Measurements from ENCODE around the gene SLC9C1. TPM values are rescaled to one million over a fixed set of nuclear protein-coding genes. Genes with fewer than 3 reads are reported as not detected.
A peak's percentile ranks its signal among the peaks of the same experiment; 100 is the strongest.

The SLC9C1 gene
- total RNA-seq, 1 donor from 2014 or later: 1.3 TPM

DNA sequence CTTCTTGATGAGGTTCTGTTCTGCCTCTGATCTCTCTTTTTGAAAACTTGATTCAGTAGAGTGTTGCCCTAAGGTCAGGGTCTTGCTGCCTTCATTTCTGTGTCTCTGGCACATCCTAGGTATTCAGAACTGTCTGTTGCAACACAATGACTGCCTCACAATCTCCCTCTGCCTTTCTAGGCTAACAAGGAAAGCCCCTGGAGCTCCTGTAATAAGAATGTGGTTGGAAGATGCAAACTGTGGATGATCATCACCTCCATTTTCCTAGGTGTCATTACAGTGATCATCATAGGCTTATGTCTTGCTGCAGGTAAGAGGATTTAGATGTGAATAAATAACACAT, 200.9 kb downstream of the SLC9C1 start:
- Histone ChIP-seq H3K27ac (replicated peaks) (peak overlapping the region; percentile 77), H3K27me3 (ENCODE audit: low read depth) (no peaks in the 10 kb centered on the region), H3K36me3 (no peaks in the 10 kb centered on the region), H3K4me1 (peaks cover 43% of the 10 kb centered on the region), H3K9me3 (replicated peaks) (no peaks in the 10 kb centered on the region), H3K4me3 (peak overlapping the region; percentile 31)
- TF ChIP-seq, protein P1, sequence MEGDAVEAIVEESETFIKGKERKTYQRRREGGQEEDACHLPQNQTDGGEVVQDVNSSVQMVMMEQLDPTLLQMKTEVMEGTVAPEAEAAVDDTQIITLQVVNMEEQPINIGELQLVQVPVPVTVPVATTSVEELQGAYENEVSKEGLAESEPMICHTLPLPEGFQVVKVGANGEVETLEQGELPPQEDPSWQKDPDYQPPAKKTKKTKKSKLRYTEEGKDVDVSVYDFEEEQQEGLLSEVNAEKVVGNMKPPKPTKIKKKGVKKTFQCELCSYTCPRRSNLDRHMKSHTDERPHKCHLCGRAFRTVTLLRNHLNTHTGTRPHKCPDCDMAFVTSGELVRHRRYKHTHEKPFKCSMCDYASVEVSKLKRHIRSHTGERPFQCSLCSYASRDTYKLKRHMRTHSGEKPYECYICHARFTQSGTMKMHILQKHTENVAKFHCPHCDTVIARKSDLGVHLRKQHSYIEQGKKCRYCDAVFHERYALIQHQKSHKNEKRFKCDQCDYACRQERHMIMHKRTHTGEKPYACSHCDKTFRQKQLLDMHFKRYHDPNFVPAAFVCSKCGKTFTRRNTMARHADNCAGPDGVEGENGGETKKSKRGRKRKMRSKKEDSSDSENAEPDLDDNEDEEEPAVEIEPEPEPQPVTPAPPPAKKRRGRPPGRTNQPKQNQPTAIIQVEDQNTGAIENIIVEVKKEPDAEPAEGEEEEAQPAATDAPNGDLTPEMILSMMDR (IDR thresholded peaks at IDR 0.05; ENCODE audit: borderline replicate concordance): no peak
- intact Hi-C loops (cut with micrococcal nuclease): no loop called here
- no peak for DNase-seq

DNA sequence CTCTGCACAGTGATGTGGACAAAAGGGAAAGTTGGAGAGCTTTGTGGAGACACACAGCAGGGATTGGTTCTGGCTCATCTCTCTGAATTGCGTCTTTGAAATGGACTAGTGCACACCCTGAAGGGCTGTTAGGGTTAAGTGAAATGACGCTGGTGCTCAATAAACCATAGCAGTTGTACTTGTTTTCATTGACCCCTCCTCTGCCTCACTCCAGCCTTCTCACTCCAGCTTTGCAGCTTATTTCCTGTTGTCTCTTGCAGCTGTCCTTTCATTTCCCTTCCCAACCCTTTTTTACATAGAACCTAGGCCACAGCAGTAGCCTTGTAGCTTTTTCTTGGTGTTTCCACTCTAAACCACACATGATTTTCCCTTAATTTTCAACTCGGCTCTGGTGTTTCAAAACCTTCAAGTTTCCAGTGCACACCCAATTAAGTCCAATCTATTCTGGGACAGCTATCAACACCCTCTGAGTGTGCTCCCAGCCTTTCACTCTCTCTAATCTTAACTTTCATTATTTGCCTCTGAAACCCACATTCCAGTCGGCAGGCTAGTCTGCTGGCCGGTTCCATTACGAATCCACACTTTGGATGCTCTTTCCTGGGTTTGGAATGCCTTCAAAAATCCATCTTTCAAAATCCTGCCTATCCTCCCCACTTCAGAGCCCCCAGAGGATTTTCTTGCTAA, 201.4 kb downstream of the SLC9C1 start:
- DNase-seq: no peak
- H3K27me3 ChIP-seq (ENCODE audit: low read depth): no peaks in the 10 kb centered on the region
- H3K36me3 ChIP-seq: no peaks in the 10 kb centered on the region
- no peaks in the 10 kb centered on the region for H3K9me3 ChIP-seq (replicated peaks)
- peak overlapping the region; percentile 31 for H3K4me3 ChIP-seq
- peak overlapping the region; percentile 77 for H3K27ac ChIP-seq (replicated peaks)
- peaks cover 45% of the 10 kb centered on the region for H3K4me1 ChIP-seq
- intact Hi-C loops (cut with micrococcal nuclease): no loop called here
- TF ChIP-seq, protein P1 (IDR thresholded peaks at IDR 0.05; ENCODE audit: borderline replicate concordance): no peak

DNA sequence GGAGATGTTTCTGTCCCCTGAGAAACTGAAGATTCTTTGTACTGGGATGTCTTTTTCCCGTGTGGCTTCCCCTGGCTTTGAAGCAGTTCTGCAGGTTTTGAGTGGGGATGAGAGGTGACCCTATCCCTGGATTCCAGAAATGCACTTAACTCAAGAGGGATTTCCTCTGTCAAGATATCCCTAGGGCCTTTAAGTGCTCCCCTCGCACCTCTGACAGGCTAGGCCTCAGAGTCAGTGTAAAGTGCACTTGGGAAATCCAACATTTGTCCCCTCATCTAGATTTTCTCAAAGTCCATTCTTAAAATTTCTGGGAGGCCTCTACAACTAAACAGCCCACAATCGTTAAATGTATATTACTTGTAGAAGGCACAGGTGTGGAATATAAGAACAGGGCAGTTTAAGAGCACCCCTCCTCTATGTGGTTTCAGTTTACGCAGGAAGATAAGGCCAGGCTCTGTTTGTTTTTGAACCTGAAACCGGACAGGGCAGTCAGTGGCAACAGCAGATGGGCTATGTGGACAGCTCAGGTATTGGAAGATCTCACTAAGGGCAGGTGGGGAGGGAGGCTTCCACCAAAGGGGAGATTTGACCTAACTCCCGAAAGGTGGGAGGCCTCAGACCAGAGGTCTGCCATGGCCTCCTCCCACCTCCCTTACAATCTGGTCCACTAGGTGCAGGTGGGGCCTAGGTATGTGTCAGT, 203.0 kb downstream of the SLC9C1 start:
- H3K27me3 ChIP-seq (ENCODE audit: low read depth): no peaks in the 10 kb centered on the region

More for the DNA sequence above, 203.0 kb downstream of the SLC9C1 start:
- Histone ChIP-seq H3K36me3 (no peaks in the 10 kb centered on the region), H3K4me1 (peaks cover 54% of the 10 kb centered on the region), H3K9me3 (replicated peaks) (no peaks in the 10 kb centered on the region), H3K4me3 (no peak overlapping the region), H3K27ac (replicated peaks) (no peak overlapping the region)
- intact Hi-C loops (cut with micrococcal nuclease): no loop called here
- DNase-seq: no peak
- TF ChIP-seq, protein P1 (IDR thresholded peaks at IDR 0.05; ENCODE audit: borderline replicate concordance): no peak

Small RNA genes within 50 kb of the gene (microRNA-seq; reads per million reads assigned to microRNA genes)
- not detected for gene MIR567

Other genes starting within 250 kb of the SLC9C1 start
- 2.4 TPM for gene C3orf52, start 207.8 kb downstream of the SLC9C1 start, total RNA-seq
- 0.25 TPM for gene GCSAM, start 161.0 kb downstream of the SLC9C1 start, total RNA-seq
- 1.1 TPM for gene CD200, start 38.9 kb upstream of the SLC9C1 start, total RNA-seq
- not detected for gene BTLA, start 205.3 kb upstream of the SLC9C1 start, total RNA-seq

Measured in left ventricle myocardium inferior (tissue), 1 donor.